SK-N-SH treated with all-trans-retinoic acid at 6 μM for 48 hours (cell line): ENCODE data around the gene RNF115.

Experiments used
- ARNTL ChIP-seq: fragments of 450-650 bp; formaldehyde crosslinking; IDR thresholded peaks from 2 replicates; pipeline ENCODE4 v1.5.0; 2020; ENCODE audit warnings: low read depth, mild to moderate bottlenecking, moderate library complexity, borderline replicate concordance
- ESRRG ChIP-seq: fragments of 250-450 bp; sonication (Bioruptor Pico); IDR thresholded peaks from 2 replicates; pipeline ENCODE4 v1.6.1; 2021; ENCODE audit warnings: mild to moderate bottlenecking
- RARB ChIP-seq: fragments of 250-450 bp; sonication (Bioruptor Pico); IDR thresholded peaks from 2 replicates; pipeline ENCODE4 v1.8.0; 2021; ENCODE audit warnings: mild to moderate bottlenecking, moderate library complexity
- TCF4 ChIP-seq: fragments of 250-450 bp; sonication (Bioruptor Pico); IDR thresholded peaks from 2 replicates; pipeline ENCODE4 v1.8.0; 2021; ENCODE audit warnings: mild to moderate bottlenecking, moderate library complexity, borderline replicate concordance
- ZFP3 ChIP-seq: fragments of 250-450 bp; sonication (Bioruptor Pico); IDR thresholded peaks from 2 replicates; pipeline ENCODE4 v1.5.0; 2020; ENCODE audit warnings: mild to moderate bottlenecking, moderate library complexity
- TF ChIP-seq, protein P1 (sequence below): fragments of 250-450 bp; sonication (Bioruptor Pico); IDR thresholded peaks from 2 replicates; pipeline ENCODE4 v1.8.0; 2020; ENCODE audit warnings: mild to moderate bottlenecking, moderate library complexity, borderline replicate concordance
- TF ChIP-seq, protein P2 (sequence below): fragments of 250-450 bp; sonication (Bioruptor Pico); IDR thresholded peaks from 2 replicates; pipeline ENCODE4 v1.8.0; 2021; ENCODE audit warnings: low read depth, mild to moderate bottlenecking, moderate library complexity, borderline replicate concordance
- TF ChIP-seq, protein P3 (sequence below): fragments of 250-450 bp; sonication (Bioruptor Pico); IDR thresholded peaks from 2 replicates; pipeline ENCODE4 v1.5.1; 2021; ENCODE audit warnings: mild to moderate bottlenecking, moderate library complexity

DNA sequence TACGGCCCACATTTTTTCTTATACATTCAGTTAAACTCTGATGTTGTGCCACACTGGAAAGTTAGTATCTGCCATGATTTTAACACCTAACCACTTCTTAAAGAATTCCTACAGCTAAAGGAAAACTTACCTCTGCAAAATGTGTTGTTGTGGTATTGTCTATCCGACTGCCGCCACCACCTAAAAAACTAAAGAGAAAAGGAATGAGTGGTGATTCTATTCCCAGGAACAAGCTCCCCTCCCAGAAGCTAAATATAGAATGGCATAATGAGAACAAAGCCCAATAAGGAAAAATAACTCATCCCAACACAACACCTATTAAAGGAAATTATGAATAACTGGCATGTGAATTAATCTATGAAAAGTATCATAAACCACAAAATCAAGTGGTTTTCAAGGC is 39.5 kb downstream of the RNF115 start:
- no peak for TF ChIP-seq ARNTL
- TF ChIP-seq TCF4 (CRISPR knock-in tag) = no peak
- no peak for TF ChIP-seq ESRRG (CRISPR knock-in tag)
- TF ChIP-seq, protein P1, sequence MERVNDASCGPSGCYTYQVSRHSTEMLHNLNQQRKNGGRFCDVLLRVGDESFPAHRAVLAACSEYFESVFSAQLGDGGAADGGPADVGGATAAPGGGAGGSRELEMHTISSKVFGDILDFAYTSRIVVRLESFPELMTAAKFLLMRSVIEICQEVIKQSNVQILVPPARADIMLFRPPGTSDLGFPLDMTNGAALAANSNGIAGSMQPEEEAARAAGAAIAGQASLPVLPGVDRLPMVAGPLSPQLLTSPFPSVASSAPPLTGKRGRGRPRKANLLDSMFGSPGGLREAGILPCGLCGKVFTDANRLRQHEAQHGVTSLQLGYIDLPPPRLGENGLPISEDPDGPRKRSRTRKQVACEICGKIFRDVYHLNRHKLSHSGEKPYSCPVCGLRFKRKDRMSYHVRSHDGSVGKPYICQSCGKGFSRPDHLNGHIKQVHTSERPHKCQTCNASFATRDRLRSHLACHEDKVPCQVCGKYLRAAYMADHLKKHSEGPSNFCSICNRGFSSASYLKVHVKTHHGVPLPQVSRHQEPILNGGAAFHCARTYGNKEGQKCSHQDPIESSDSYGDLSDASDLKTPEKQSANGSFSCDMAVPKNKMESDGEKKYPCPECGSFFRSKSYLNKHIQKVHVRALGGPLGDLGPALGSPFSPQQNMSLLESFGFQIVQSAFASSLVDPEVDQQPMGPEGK (CRISPR knock-in tag) = no peak
- TF ChIP-seq, protein P2, sequence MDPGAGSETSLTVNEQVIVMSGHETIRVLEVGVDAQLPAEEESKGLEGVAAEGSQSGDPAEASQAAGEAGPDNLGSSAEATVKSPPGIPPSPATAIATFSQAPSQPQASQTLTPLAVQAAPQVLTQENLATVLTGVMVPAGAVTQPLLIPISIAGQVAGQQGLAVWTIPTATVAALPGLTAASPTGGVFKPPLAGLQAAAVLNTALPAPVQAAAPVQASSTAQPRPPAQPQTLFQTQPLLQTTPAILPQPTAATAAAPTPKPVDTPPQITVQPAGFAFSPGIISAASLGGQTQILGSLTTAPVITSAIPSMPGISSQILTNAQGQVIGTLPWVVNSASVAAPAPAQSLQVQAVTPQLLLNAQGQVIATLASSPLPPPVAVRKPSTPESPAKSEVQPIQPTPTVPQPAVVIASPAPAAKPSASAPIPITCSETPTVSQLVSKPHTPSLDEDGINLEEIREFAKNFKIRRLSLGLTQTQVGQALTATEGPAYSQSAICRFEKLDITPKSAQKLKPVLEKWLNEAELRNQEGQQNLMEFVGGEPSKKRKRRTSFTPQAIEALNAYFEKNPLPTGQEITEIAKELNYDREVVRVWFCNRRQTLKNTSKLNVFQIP (CRISPR knock-in tag) = no peak
- no peak for TF ChIP-seq ZFP3 (CRISPR knock-in tag)
- TF ChIP-seq, protein P3, sequence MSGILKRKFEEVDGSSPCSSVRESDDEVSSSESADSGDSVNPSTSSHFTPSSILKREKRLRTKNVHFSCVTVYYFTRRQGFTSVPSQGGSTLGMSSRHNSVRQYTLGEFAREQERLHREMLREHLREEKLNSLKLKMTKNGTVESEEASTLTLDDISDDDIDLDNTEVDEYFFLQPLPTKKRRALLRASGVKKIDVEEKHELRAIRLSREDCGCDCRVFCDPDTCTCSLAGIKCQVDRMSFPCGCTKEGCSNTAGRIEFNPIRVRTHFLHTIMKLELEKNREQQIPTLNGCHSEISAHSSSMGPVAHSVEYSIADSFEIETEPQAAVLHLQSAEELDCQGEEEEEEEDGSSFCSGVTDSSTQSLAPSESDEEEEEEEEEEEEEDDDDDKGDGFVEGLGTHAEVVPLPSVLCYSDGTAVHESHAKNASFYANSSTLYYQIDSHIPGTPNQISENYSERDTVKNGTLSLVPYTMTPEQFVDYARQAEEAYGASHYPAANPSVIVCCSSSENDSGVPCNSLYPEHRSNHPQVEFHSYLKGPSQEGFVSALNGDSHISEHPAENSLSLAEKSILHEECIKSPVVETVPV (CRISPR knock-in tag) = no peak
- TF ChIP-seq RARB (CRISPR knock-in tag) = no peak
